Panc1 (cell line): ENCODE measurements around the gene PYDC1. TPM values are rescaled to one million over a fixed set of nuclear protein-coding genes. Genes with fewer than 3 reads are reported as not detected.

Experiments used
- ATAC-seq: fragments of 200-7000 bp; cut with Tn5 transposase; 2 replicates; pipeline ENCODE4 v1.9.1; 2020; ENCODE audit warnings: mild to moderate bottlenecking, moderate library complexity
- BruUV-seq: library from RNA; stranded (reverse); fragments of 400-500 nt; replicated peaks from 2 replicates; lab custom pipeline; 2021; lab: Mats Ljungman, UMichigan
- CTCF ChIA-PET: fragments of 300-600 bp; sonication (Branson Sonifier 250); formaldehyde crosslinking; loops from one replicate; lab custom pipeline; 2022; ENCODE audit warnings: antibody characterized with exemption; lab: Charles Lee
- POLR2A ChIA-PET: fragments of 300-600 bp; sonication (Branson Sonifier 250); formaldehyde crosslinking; loops from one replicate; lab custom pipeline; 2022; ENCODE audit warnings: antibody characterized with exemption; lab: Charles Lee
- DNase-seq: peaks from one replicate; pipeline ENCODE4 v3.0.0-alpha.2; 2010; ENCODE audit warnings: low read depth, low spot score
- H3K27ac ChIP-seq: 2 replicates; pipeline ENCODE4 v1.5.1; 2011; ENCODE audit warnings: mild to moderate bottlenecking, low read length, inconsistent platforms
- H3K27me3 ChIP-seq: fragments of 200-500 bp; sonication (Bioruptor generic); 2 replicates; pipeline ENCODE4 v1.6.0; 2014; ENCODE audit warnings: low read length, inconsistent platforms; ENCODE audit not compliant: control insufficient read depth, insufficient read depth
- H3K36me3 ChIP-seq: fragments of 200-500 bp; sonication (Bioruptor generic); 2 replicates; pipeline ENCODE4 v1.5.1; 2014; ENCODE audit warnings: inconsistent platforms, mild to moderate bottlenecking, low read length, moderate library complexity; ENCODE audit not compliant: control insufficient read depth, insufficient read depth
- H3K4me1 ChIP-seq: 2 replicates; pipeline ENCODE4 v1.5.1; 2011; ENCODE audit warnings: inconsistent platforms, mild to moderate bottlenecking, low read length, moderate library complexity; ENCODE audit not compliant: control insufficient read depth, insufficient read depth
- H3K4me3 ChIP-seq, 2 experiments: 2 replicates each; pipeline ENCODE4 v1.5.1; 2011 to 2012; ENCODE audit warnings: low read depth in 2 of 2, low read length in 2 of 2, mild to moderate bottlenecking in 2 of 2, inconsistent platforms in 1 of 2, moderate library complexity in 1 of 2
- H3K9me3 ChIP-seq: fragments of 200-500 bp; sonication (Bioruptor generic); 2 replicates; pipeline ENCODE4 v1.5.1; 2014; ENCODE audit warnings: low read depth, mild to moderate bottlenecking, inconsistent platforms, low read length, moderate library complexity; ENCODE audit not compliant: control insufficient read depth, insufficient read depth
- POLR2AphosphoS5 ChIP-seq: IDR thresholded peaks from 2 replicates; pipeline ENCODE4 v1.6.1; 2012; ENCODE audit warnings: mild to moderate bottlenecking, low read depth, low read length, moderate library complexity
- SIN3A ChIP-seq: IDR thresholded peaks from 2 replicates; pipeline ENCODE4 v1.6.1; 2012; ENCODE audit warnings: low read depth, mild to moderate bottlenecking, low read length, moderate library complexity, borderline replicate concordance; ENCODE audit not compliant: insufficient read depth
- TCF7L2 ChIP-seq: IDR thresholded peaks from 2 replicates; pipeline ENCODE4 v1.6.1; 2011; ENCODE audit warnings: mild to moderate bottlenecking, low read depth, low read length, inconsistent platforms
- in situ Hi-C: cut with HindIII; loops from 2 replicates; pipeline ENCODE4 v1.10.0; 2016; ENCODE audit warnings: low sequenced_read_pairs, low pct_unique_long_range_greater_than_20kb
- intact Hi-C: fragments of 100-400 bp; cut with micrococcal nuclease; formaldehyde crosslinking; loops from one replicate; pipeline ENCODE4 v1.10.0; 2022; ENCODE audit not compliant: unreplicated experiment
- total RNA-seq: library from RNA; stranded (reverse); gene quantifications from one replicate; pipeline ENCODE4 v1.2.1, GENCODE V29; 2021; ENCODE audit not compliant: unreplicated experiment
- TF ChIP-seq, protein P1 (sequence below): fragments of 450-650 bp; IDR thresholded peaks from 2 replicates; pipeline ENCODE4 v1.5.1; 2017; ENCODE audit warnings: mild to moderate bottlenecking
- TF ChIP-seq, protein P2 (sequence below), 2 experiments: IDR thresholded peaks; 2 replicates each; pipeline ENCODE4 v1.6.1; 2011 to 2012; ENCODE audit warnings: low read depth in 2 of 2, control low read depth in 1 of 2, low read length in 1 of 2, mild to moderate bottlenecking in 1 of 2, moderate library complexity in 1 of 2; ENCODE audit not compliant: insufficient read depth in 1 of 2

The PYDC1 gene
- total RNA-seq, 1 experiment from 2014 or later, result not detected

DNA sequence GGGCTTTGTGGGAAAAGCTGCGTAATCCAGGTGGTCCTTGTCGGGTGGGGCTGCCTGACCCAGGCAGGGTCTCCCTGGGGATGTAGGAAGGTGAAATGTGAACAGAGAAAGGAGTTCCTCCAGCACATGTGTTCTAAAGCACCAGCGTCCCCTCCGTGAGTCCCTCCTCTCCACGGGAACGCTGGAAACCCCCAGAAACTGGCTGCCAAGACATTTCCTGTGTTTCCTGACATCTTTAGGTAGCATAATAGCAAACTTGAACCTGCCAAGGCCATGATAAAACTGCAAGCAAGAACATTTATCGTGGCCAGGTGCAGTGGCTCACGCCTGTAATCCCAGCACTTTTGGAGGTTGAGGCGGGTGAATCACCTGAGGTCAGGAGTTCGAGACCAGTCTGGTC lies 12.6 kb upstream of the PYDC1 start:
- H3K27ac ChIP-seq, result no peak overlapping the region
- no peaks in the 10 kb centered on the region for H3K27me3 ChIP-seq
- H3K4me1 ChIP-seq, result no peaks in the 10 kb centered on the region
- DNase-seq, result no peak
- in situ Hi-C loops, result no loop called here
- ChIA-PET CTCF (no interaction called here), POLR2A (no interaction called here)
- TF ChIP-seq TCF7L2 (no peak), SIN3A (no peak), POLR2AphosphoS5 (no peak)
- TF ChIP-seq, protein P1, sequence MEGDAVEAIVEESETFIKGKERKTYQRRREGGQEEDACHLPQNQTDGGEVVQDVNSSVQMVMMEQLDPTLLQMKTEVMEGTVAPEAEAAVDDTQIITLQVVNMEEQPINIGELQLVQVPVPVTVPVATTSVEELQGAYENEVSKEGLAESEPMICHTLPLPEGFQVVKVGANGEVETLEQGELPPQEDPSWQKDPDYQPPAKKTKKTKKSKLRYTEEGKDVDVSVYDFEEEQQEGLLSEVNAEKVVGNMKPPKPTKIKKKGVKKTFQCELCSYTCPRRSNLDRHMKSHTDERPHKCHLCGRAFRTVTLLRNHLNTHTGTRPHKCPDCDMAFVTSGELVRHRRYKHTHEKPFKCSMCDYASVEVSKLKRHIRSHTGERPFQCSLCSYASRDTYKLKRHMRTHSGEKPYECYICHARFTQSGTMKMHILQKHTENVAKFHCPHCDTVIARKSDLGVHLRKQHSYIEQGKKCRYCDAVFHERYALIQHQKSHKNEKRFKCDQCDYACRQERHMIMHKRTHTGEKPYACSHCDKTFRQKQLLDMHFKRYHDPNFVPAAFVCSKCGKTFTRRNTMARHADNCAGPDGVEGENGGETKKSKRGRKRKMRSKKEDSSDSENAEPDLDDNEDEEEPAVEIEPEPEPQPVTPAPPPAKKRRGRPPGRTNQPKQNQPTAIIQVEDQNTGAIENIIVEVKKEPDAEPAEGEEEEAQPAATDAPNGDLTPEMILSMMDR, result no peak
- TF ChIP-seq, protein P2, sequence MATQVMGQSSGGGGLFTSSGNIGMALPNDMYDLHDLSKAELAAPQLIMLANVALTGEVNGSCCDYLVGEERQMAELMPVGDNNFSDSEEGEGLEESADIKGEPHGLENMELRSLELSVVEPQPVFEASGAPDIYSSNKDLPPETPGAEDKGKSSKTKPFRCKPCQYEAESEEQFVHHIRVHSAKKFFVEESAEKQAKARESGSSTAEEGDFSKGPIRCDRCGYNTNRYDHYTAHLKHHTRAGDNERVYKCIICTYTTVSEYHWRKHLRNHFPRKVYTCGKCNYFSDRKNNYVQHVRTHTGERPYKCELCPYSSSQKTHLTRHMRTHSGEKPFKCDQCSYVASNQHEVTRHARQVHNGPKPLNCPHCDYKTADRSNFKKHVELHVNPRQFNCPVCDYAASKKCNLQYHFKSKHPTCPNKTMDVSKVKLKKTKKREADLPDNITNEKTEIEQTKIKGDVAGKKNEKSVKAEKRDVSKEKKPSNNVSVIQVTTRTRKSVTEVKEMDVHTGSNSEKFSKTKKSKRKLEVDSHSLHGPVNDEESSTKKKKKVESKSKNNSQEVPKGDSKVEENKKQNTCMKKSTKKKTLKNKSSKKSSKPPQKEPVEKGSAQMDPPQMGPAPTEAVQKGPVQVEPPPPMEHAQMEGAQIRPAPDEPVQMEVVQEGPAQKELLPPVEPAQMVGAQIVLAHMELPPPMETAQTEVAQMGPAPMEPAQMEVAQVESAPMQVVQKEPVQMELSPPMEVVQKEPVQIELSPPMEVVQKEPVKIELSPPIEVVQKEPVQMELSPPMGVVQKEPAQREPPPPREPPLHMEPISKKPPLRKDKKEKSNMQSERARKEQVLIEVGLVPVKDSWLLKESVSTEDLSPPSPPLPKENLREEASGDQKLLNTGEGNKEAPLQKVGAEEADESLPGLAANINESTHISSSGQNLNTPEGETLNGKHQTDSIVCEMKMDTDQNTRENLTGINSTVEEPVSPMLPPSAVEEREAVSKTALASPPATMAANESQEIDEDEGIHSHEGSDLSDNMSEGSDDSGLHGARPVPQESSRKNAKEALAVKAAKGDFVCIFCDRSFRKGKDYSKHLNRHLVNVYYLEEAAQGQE (IDR thresholded peaks at IDR 0.05; ENCODE audit: insufficient read depth in 1 of 2, low read depth in 2 of 2, low read length in 1 of 2), result no peak
- BruUV-seq, result no TSS peak
- H3K4me3 ChIP-seq, result no peak overlapping the region
- no peaks in the 10 kb centered on the region for H3K36me3 ChIP-seq
- intact Hi-C loops, result no loop called here
- no peaks in the 10 kb centered on the region for H3K9me3 ChIP-seq
- no peak for ATAC-seq

DNA sequence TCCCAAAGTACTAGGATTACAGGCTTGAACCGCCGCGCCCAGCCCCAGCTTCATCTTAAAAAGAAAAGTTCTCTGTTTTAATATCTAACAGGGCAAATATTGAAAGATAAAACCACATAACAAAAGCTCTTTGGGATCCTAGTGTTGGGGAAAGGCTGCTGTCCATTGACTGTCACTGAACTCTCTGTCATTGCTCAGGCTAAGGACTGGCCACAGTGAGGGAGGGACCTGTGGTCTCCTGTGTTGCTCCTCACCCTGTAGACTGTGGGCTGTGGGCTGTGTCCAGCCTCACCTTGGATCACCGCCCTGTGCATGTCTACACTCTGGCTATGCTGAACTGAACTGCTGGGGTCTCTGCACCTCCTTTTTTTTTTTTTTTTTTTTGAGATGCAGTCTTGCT lies 11.3 kb upstream of the PYDC1 start:
- TF ChIP-seq SIN3A (no peak), TCF7L2 (no peak), POLR2AphosphoS5 (no peak)
- TF ChIP-seq, protein P1, result no peak
- TF ChIP-seq, protein P2 (IDR thresholded peaks at IDR 0.05; ENCODE audit: insufficient read depth in 1 of 2, low read depth in 2 of 2, low read length in 1 of 2), result no peak
- DNase-seq, result no peak
- intact Hi-C loops (no loop called here), in situ Hi-C loops (no loop called here)
- Histone ChIP-seq H3K27ac (no peak overlapping the region), H3K4me3 (no peak overlapping the region), H3K36me3 (no peaks in the 10 kb centered on the region), H3K4me1 (no peaks in the 10 kb centered on the region), H3K27me3 (no peaks in the 10 kb centered on the region), H3K9me3 (no peaks in the 10 kb centered on the region)
- ChIA-PET CTCF (no interaction called here), POLR2A (no interaction called here)
- no peak for ATAC-seq
- no TSS peak for BruUV-seq
